Choroid plexus epithelial cell (primary cell): ENCODE measurements around the gene NLRP12.
"Not testable (repeated sequence)": the region's sequence is repeated elsewhere in the genome, so short reads cannot be mapped to it uniquely, and the experiment has no call there.

Experiments used
- DNase-seq: peaks from one replicate; pipeline ENCODE4 v3.0.0-alpha.2; 2010; ENCODE audit warnings: low read depth
- H3K4me3 ChIP-seq: 2 replicates; pipeline ENCODE4 v1.5.1; 2011; ENCODE audit warnings: low read depth, mild to moderate bottlenecking, control low read depth, low read length, moderate library complexity
- CTCF ChIP-seq: conservative IDR thresholded peaks from 2 replicates; pipeline ENCODE4 v1.5.1; 2011; ENCODE audit warnings: low read depth, mild to moderate bottlenecking, control low read depth, inconsistent platforms, low read length, moderate library complexity

NLRP12 gene

GRCh38 chr19:53773999-53774398, 50.1 kb downstream of the NLRP12 start:
- DNase-seq, result no peak

GRCh38 chr19:53772943-53773342, 51.2 kb downstream of the NLRP12 start:
- DNase-seq, result peak; percentile 79
- peak; percentile 77 for TF ChIP-seq CTCF
- H3K4me3 ChIP-seq, result no peak overlapping the region

More at GRCh38 chr19:53773999-53774398, 50.1 kb downstream of the NLRP12 start:
- no peak for TF ChIP-seq CTCF
- H3K4me3 ChIP-seq, result no peak overlapping the region

GRCh38 chr19:53771144-53771543, 53.0 kb downstream of the NLRP12 start:
- DNase-seq, result no peak
- H3K4me3 ChIP-seq, result no peak overlapping the region
- no peak for TF ChIP-seq CTCF

- not testable (repeated sequence) for H3K4me3 ChIP-seq, DNase-seq
Measured at GRCh38 chr19:53769696-53770309, 54.3 kb downstream of the NLRP12 start.

- TF ChIP-seq CTCF, result no peak
- no peak for DNase-seq
- H3K4me3 ChIP-seq, result no peak overlapping the region
Measured at GRCh38 chr19:53768401-53768800, 55.7 kb downstream of the NLRP12 start.

- H3K4me3 ChIP-seq, DNase-seq: not testable (repeated sequence)
Measured at GRCh38 chr19:53758991-53759390, 65.1 kb downstream of the NLRP12 start.
